K562 (cell line): ENCODE data around the gene FGFRL1. TPM values are rescaled to one million over a fixed set of nuclear protein-coding genes. Genes with fewer than 3 reads are reported as not detected.
A peak's percentile ranks its signal among the peaks of the same experiment; 100 is the strongest.

ENCODE experiments used
- ATAC-seq: fragments of 200-7000 bp; cut with Tn5 transposase; 3 replicates; pipeline ENCODE4 v1.9.1; 2020; ENCODE audit warnings: moderate library complexity
- BruUV-seq: library from RNA; stranded (reverse); fragments of 400-500 nt; replicated peaks from 2 replicates; lab custom pipeline; 2021; lab: Mats Ljungman, UMichigan
- CTCF ChIA-PET: fragments of 300-600 bp; formaldehyde crosslinking; extraction: SDS; loops from one replicate; lab custom pipeline; 2021; ENCODE audit warnings: low intra/inter-chr PET ratio; lab: Yijun Ruan, JAX
- POLR2A ChIA-PET: fragments of 300-600, 350-650 bp; sonication (Branson Sonifier 250); formaldehyde crosslinking; extraction: SDS; loops from one replicate; lab custom pipeline; 2021; ENCODE audit warnings: antibody characterized with exemption, inconsistent platforms; lab: Yijun Ruan, JAX
- DNase-seq, 4 experiments: peaks; one replicate each; pipeline versions ENCODE4 v3.0.0 to v3.0.0-alpha.2; 2011 to 2018; ENCODE audit warnings: low spot score in 3 of 4, mixed read lengths in 3 of 4; ENCODE audit errors: extremely low read depth in 1 of 4
- FAIRE-seq: peaks from 2 replicates; lab custom pipeline; 2011; peaks lifted over from hg19 to GRCh38; lab: Jason Lieb, UNC
- H2AFZ ChIP-seq: 2 replicates; pipeline ENCODE4 v1.6.0; 2011; ENCODE audit warnings: low read depth, low read length, control low read depth, inconsistent platforms
- H3K27ac ChIP-seq: fragments of 200-600 bp; 3 replicates; pipeline ENCODE4 v1.8.0; 2011; ENCODE audit warnings: low read depth, mild to moderate bottlenecking, control low read depth, inconsistent platforms, low read length, moderate library complexity, mixed read lengths; ENCODE audit errors: extremely low read depth
- H3K27me3 ChIP-seq, 2 experiments: fragments of 300-600 bp in 1 of 2; 2 replicates in 1 of 2; 3 replicates in 1 of 2; pipeline versions ENCODE4 v1.6.0 to v1.8.0; 2011; ENCODE audit warnings: inconsistent platforms in 2 of 2, low read length in 2 of 2, mild to moderate bottlenecking in 1 of 2, mixed read lengths in 1 of 2, moderate library complexity in 1 of 2; ENCODE audit not compliant: control insufficient read depth in 2 of 2, insufficient read depth in 2 of 2
- H3K36me3 ChIP-seq: fragments of 300-600 bp; 3 replicates; pipeline ENCODE4 v1.8.0; 2011; ENCODE audit warnings: mild to moderate bottlenecking, low read length, inconsistent platforms; ENCODE audit not compliant: control insufficient read depth, insufficient read depth
- H3K4me1 ChIP-seq, 2 experiments: fragments of 200-600 bp in 1 of 2; replicated peaks in 1 of 2; 2 replicates in 1 of 2; 3 replicates in 1 of 2; pipeline versions ENCODE4 v1.5.1 to v1.8.0; 2011; ENCODE audit warnings: inconsistent platforms in 2 of 2, low read length in 2 of 2, mild to moderate bottlenecking in 1 of 2, mixed read lengths in 1 of 2, moderate library complexity in 1 of 2; ENCODE audit not compliant: control insufficient read depth in 2 of 2, insufficient read depth in 2 of 2
- H3K4me2 ChIP-seq: 2 replicates; pipeline ENCODE4 v1.6.1; 2011; ENCODE audit warnings: low read length, control low read depth, inconsistent platforms, mixed read lengths; ENCODE audit not compliant: insufficient read depth
- H3K4me3 ChIP-seq: fragments of 200-600 bp; sonication (generic), shearing (Covaris generic); 2 replicates; pipeline ENCODE4 v1.5.1; 2016; ENCODE audit warnings: control low read depth, inconsistent platforms
- H3K79me2 ChIP-seq: fragments of 200-600 bp; 3 replicates; pipeline ENCODE4 v1.8.0; 2011; ENCODE audit warnings: low read length, inconsistent platforms; ENCODE audit not compliant: control insufficient read depth, insufficient read depth
- H3K9ac ChIP-seq, 2 experiments: 2 replicates each; pipeline versions ENCODE4 v1.6.0 to v1.6.1; 2011; ENCODE audit warnings: low read depth in 2 of 2, low read length in 2 of 2, control low read depth in 1 of 2, inconsistent platforms in 1 of 2, mild to moderate bottlenecking in 1 of 2, mixed read lengths in 1 of 2; ENCODE audit not compliant: insufficient read depth in 1 of 2
- H3K9me1 ChIP-seq: one replicate; pipeline ENCODE4 v1.6.0; 2011; ENCODE audit warnings: inconsistent platforms, mild to moderate bottlenecking, low read length, moderate library complexity; ENCODE audit not compliant: control insufficient read depth, insufficient read depth
- H3K9me3 ChIP-seq: replicated peaks from 2 replicates; pipeline ENCODE4 v1.5.1; 2011; ENCODE audit warnings: low read depth, low read length, inconsistent platforms; ENCODE audit not compliant: control insufficient read depth, insufficient read depth
- H4K20me1 ChIP-seq: replicated peaks from 2 replicates; pipeline ENCODE4 v1.6.1; 2011; ENCODE audit warnings: low read length, inconsistent platforms, mixed read lengths; ENCODE audit not compliant: control insufficient read depth, insufficient read depth
- CREB1 ChIP-seq, 2 experiments: sonication (generic) in 1 of 2; formaldehyde crosslinking in 1 of 2; IDR thresholded peaks; 2 replicates each; pipeline versions ENCODE4 v1.6.1 to v1.8.0; 2012 to 2022; ENCODE audit warnings: inconsistent platforms in 1 of 2, mild to moderate bottlenecking in 1 of 2, missing genetic modification reagents in 1 of 2, moderate library complexity in 1 of 2
- EHMT2 ChIP-seq: fragments of 450-650 bp; IDR thresholded peaks from 2 replicates; pipeline ENCODE4 v1.6.1; 2018; ENCODE audit warnings: antibody characterized with exemption
- ESRRA ChIP-seq: fragments of 450-650 bp; IDR thresholded peaks from 2 replicates; pipeline ENCODE4 v1.6.1; 2014; ENCODE audit warnings: low read depth, mild to moderate bottlenecking, moderate library complexity, borderline replicate concordance
- HNRNPL ChIP-seq: fragments of 200-400 bp; formaldehyde crosslinking; IDR thresholded peaks from 2 replicates; pipeline ENCODE4 v1.6.1; 2017; ENCODE audit warnings: low read depth, mild to moderate bottlenecking, low read length
- JUND ChIP-seq, 2 experiments: IDR thresholded peaks; 2 replicates in 1 of 2; 3 replicates in 1 of 2; pipeline ENCODE4 v1.6.1; 2011; ENCODE audit warnings: borderline replicate concordance in 2 of 2, low read depth in 2 of 2, low read length in 2 of 2, improper control_type of control experiment in 1 of 2, missing biosample characterization in 1 of 2, missing genetic modification characterization in 1 of 2, missing genetic modification reagents in 1 of 2
- MEIS2 ChIP-seq: fragments of 450-650 bp; IDR thresholded peaks from 2 replicates; pipeline ENCODE4 v1.6.1; 2014; ENCODE audit warnings: mild to moderate bottlenecking; ENCODE audit not compliant: partially characterized antibody
- NR2C1 ChIP-seq, 2 experiments: fragments of 450-650 bp; IDR thresholded peaks; 2 replicates each; pipeline ENCODE4 v1.6.1; 2017; ENCODE audit warnings: mild to moderate bottlenecking in 2 of 2, antibody characterized with exemption in 1 of 2, inconsistent platforms in 1 of 2, missing compliant biosample characterization in 1 of 2, missing genetic modification characterization in 1 of 2
- RB1 ChIP-seq: fragments of 450-650 bp; IDR thresholded peaks from 2 replicates; pipeline ENCODE4 v1.6.1; 2017; ENCODE audit warnings: low read depth, mild to moderate bottlenecking
- SMC3 ChIP-seq: conservative IDR thresholded peaks from 2 replicates; pipeline ENCODE4 v1.6.1; 2011; ENCODE audit warnings: low read depth, low read length, improper control_type of control experiment; ENCODE audit not compliant: insufficient read depth
- SREBF1 ChIP-seq: fragments of 150-350 bp; IDR thresholded peaks from 2 replicates; pipeline ENCODE4 v1.6.1; 2014; ENCODE audit warnings: antibody characterized with exemption, low read depth, low read length, borderline replicate concordance
- ZFP36 ChIP-seq: fragments of 150-350 bp; IDR thresholded peaks from 2 replicates; pipeline ENCODE4 v1.6.1; 2018; ENCODE audit warnings: low read length, low read depth; ENCODE audit not compliant: partially characterized antibody
- ZNF766 ChIP-seq: fragments of 200-800 bp; sonication (Bioruptor generic); conservative IDR thresholded peaks from 2 replicates; pipeline ENCODE4 v1.6.1; 2016; ENCODE audit warnings: missing genetic modification characterization, missing compliant biosample characterization
- WGBS: fragments of 100-300 bp; shearing (Covaris generic); methylation state at CpG from one replicate; pipeline ENCODE4 v1.1.6; 2016; ENCODE audit warnings: low coverage, mixed read lengths; ENCODE audit not compliant: insufficient coverage; ENCODE audit errors: missing lambda C conversion rate; 5-methylcytosine and 5-hydroxymethylcytosine counted together
- in situ Hi-C: fragments of 300-500 bp; cut with MboI; formaldehyde crosslinking; loops from 4 replicates; pipeline ENCODE4 v1.15.0; 2018; ENCODE audit warnings: inconsistent platforms, mixed read lengths
- intact Hi-C: fragments of 100-400 bp; cut with micrococcal nuclease; formaldehyde crosslinking; loops from 2 replicates; pipeline ENCODE4 v1.14.2; 2022
- polyA plus RNA-seq, 8 experiments: library from polyadenylated mRNA; depleted of rRNA in 4 of 8; stranded (reverse) in 5 of 8; unstranded in 3 of 8; fragments of >200 nt; fragmentation: Nextera tagmentation in 2 of 8; fragmentation: Illumina TruSeq in 1 of 8; extraction: Ambion mirVana in 2 of 8; extraction: Trizol in 1 of 8; gene quantifications; 2 replicates each; pipeline versions ENCODE4 v1.2.1 to v1.2.3, GENCODE V29; 2011 to 2014; ENCODE audit warnings: inconsistent platforms in 1 of 8, missing spikeins in 1 of 8
- total RNA-seq, 7 experiments: library from RNA; depleted of rRNA in 6 of 7; stranded (reverse); fragments of >200 nt in 6 of 7; fragmentation: Illumina TruSeq in 2 of 7; extraction: Trizol in 2 of 7; gene quantifications; 2 replicates each; pipeline versions ENCODE4 v1.2.1 to v1.2.3, GENCODE V29; 2011 to 2021; ENCODE audit warnings: low replicate concordance in 1 of 7
- TF ChIP-seq, protein P1 (sequence below): fragments of 450-650 bp; IDR thresholded peaks from one replicate; pipeline ENCODE4 v1.6.1; 2018; ENCODE audit warnings: mild to moderate bottlenecking, moderate library complexity; ENCODE audit not compliant: partially characterized antibody
- TF ChIP-seq, protein P2 (sequence below), 3 experiments: IDR thresholded peaks in 2 of 3; conservative IDR thresholded peaks in 1 of 3; 2 replicates each; pipeline ENCODE4 v1.5.1; 2011 to 2012; ENCODE audit warnings: low read length in 3 of 3, mild to moderate bottlenecking in 3 of 3, control low read depth in 2 of 3, improper control_type of control experiment in 1 of 3, inconsistent platforms in 1 of 3, low read depth in 1 of 3, mixed read lengths in 1 of 3, moderate library complexity in 1 of 3; ENCODE audit not compliant: insufficient read depth in 2 of 3

FGFRL1 gene
- total and polyA plus RNA-seq, 9 of the 15 experiments (the other 6 are each of a cell fraction or from before 2014, with no cell fraction given) = 0.34 to 49.9 (median 14.6) TPM

DNA sequence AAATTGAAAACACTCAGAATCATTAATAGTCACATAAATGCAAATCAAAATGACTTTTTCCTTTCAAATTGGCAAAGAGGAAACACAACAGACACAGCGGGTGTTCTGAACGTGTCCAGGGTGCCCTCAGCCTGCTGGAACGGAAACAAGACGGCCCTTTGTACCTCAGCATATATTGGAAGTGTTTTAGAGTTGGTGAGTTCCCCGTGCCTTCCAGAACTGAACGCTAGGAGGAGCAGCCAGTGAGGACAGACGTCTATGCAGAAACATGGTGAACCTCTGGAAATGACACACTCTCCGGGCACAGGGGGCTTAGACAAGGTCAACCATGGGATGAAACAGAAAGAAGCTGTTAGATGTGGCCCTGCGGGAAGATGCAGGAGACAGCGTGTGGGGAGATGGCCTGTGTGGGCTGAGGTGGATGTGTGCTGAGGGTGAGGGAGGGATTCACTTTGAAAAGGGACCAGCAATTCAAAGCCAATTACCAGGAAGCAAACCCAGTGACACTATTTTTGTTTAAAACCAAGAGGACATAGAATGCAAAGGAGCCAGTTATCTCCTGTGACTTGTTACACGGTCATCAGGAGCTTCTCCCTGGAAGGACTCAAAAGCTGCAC is 61.5 kb downstream of the FGFRL1 start:
- H3K9ac ChIP-seq = no peak overlapping the region
- H3K4me2 ChIP-seq = peak overlapping the region; percentile 27
- no peaks in the 10 kb centered on the region for H3K36me3 ChIP-seq
- peaks cover 0 to 5% of the 10 kb centered on the region in 2 experiments; a peak in 1 of 5 replicates for H3K4me1 ChIP-seq
- H3K27me3 ChIP-seq = peaks cover 52 to 70% of the 10 kb centered on the region in 2 experiments
- ATAC-seq (peak; percentile 99), DNase-seq (peak; percentile 40 to 77 (median 63)), FAIRE-seq (peak; percentile 95)
- no peak overlapping the region for H3K4me3 ChIP-seq
- H3K79me2 ChIP-seq = no peaks in the 10 kb centered on the region
- H3K9me3 ChIP-seq = no peaks in the 10 kb centered on the region
- H3K9me1 ChIP-seq = no peaks in the 10 kb centered on the region
- WGBS = 0% methylated on average over 11 of the region's 11 CpGs
- no peak overlapping the region for H3K27ac ChIP-seq
- BruUV-seq = no TSS peak
- intact Hi-C loops = no loop called here
- CTCF ChIA-PET = interaction anchor here (0.6 kb wide), 1 partner anchor 116 kb away, joined by 3 read pairs; no protein-coding TSS in a partner anchor
- in situ Hi-C loops = no loop called here
- POLR2A ChIA-PET = interaction anchor here (0.6 kb wide), 1 partner anchor 88 kb away, joined by 3 read pairs; no protein-coding TSS in a partner anchor
- no peaks in the 10 kb centered on the region for H4K20me1 ChIP-seq
- H2AFZ ChIP-seq = peak overlapping the region; percentile 51
- TF ChIP-seq NR2C1 (IDR thresholded peaks at IDR 0.05) = no peak
- TF ChIP-seq NR2C1 (tag; IDR thresholded peaks at IDR 0.05) = no peak
- TF ChIP-seq CREB1 (IDR thresholded peaks at IDR 0.05) = no peak
- 0 out of 2 replicates have a peak, but pooled peaks have one; percentile 19 for TF ChIP-seq CREB1 (CRISPR knock-in tag; IDR thresholded peaks at IDR 0.05)
- TF ChIP-seq SMC3 = peak; percentile 49; the same call in 1 of the 2 replicates
- 0 out of 2 replicates have a peak, but pooled peaks have one; percentile 38 for TF ChIP-seq JUND (IDR thresholded peaks at IDR 0.05; ENCODE audit: borderline replicate concordance, low read depth, low read length)
- TF ChIP-seq JUND (tag; IDR thresholded peaks at IDR 0.05; ENCODE audit: borderline replicate concordance, low read depth, low read length) = peak; percentile 30; the same call in 1 of the 3 replicates
- TF ChIP-seq HNRNPL = no peak
- TF ChIP-seq ESRRA = peak; percentile 56; the same call in 1 of the 2 replicates
- TF ChIP-seq, protein P1, sequence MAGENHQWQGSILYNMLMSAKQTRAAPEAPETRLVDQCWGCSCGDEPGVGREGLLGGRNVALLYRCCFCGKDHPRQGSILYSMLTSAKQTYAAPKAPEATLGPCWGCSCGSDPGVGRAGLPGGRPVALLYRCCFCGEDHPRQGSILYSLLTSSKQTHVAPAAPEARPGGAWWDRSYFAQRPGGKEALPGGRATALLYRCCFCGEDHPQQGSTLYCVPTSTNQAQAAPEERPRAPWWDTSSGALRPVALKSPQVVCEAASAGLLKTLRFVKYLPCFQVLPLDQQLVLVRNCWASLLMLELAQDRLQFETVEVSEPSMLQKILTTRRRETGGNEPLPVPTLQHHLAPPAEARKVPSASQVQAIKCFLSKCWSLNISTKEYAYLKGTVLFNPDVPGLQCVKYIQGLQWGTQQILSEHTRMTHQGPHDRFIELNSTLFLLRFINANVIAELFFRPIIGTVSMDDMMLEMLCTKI = no peak
- no peak for TF ChIP-seq ZNF766 (CRISPR knock-in tag)
- TF ChIP-seq MEIS2 = peak; percentile 34
- 0 out of 2 replicates have a peak, but pooled peaks have one; percentile 33 for TF ChIP-seq EHMT2
- TF ChIP-seq SREBF1 = no peak
- TF ChIP-seq RB1 = peak; percentile 50; the same call in 1 of the 2 replicates
- TF ChIP-seq, protein P2, sequence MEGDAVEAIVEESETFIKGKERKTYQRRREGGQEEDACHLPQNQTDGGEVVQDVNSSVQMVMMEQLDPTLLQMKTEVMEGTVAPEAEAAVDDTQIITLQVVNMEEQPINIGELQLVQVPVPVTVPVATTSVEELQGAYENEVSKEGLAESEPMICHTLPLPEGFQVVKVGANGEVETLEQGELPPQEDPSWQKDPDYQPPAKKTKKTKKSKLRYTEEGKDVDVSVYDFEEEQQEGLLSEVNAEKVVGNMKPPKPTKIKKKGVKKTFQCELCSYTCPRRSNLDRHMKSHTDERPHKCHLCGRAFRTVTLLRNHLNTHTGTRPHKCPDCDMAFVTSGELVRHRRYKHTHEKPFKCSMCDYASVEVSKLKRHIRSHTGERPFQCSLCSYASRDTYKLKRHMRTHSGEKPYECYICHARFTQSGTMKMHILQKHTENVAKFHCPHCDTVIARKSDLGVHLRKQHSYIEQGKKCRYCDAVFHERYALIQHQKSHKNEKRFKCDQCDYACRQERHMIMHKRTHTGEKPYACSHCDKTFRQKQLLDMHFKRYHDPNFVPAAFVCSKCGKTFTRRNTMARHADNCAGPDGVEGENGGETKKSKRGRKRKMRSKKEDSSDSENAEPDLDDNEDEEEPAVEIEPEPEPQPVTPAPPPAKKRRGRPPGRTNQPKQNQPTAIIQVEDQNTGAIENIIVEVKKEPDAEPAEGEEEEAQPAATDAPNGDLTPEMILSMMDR (IDR thresholded peaks at IDR 0.05 in 2 of 3, conservative IDR thresholded peaks at IDR 0.05 in 1 of 3; ENCODE audit: insufficient read depth in 2 of 3, low read depth in 1 of 3, low read length in 3 of 3) = peak; percentile 74 to 86 (median 83)
- peak; percentile 19 for TF ChIP-seq ZFP36
